ENCODE data around the gene NIBAN1. TPM values are rescaled to one million over a fixed set of nuclear protein-coding genes. Genes with fewer than 3 reads are reported as not detected.

Gene NIBAN1
- total and polyA plus RNA-seq, 2 donors (not counting 3 experiments of a cell fraction or from before 2014, with no cell fraction given) = 0.23 to 2.8 TPM

- Histone ChIP-seq H3K4me2 (ENCODE audit: insufficient read depth, low read length) (no peak overlapping the region), H3K9me1 (replicated peaks; ENCODE audit: control insufficient read depth, extremely low read depth, insufficient read depth, low read length) (no peaks in the 10 kb centered on the region), H3K79me2 (ENCODE audit: control insufficient read depth, insufficient read depth, low read length) (no peaks in the 10 kb centered on the region), H4K20me1 (replicated peaks; ENCODE audit: control insufficient read depth, extremely low read depth, insufficient read depth, low read length) (no peaks in the 10 kb centered on the region), H3K36me3 (ENCODE audit: control insufficient read depth in 2 of 2, extremely low read depth in 1 of 2, insufficient read depth in 2 of 2, low read length in 2 of 2) (no peaks in the 10 kb centered on the region), H2AFZ (ENCODE audit: low read depth, low read length) (no peak overlapping the region), H3K4me3 (replicated peaks in 1 of 3; ENCODE audit: insufficient read depth in 1 of 3, low read depth in 1 of 3, low read length in 3 of 3) (no peak overlapping the region), H3K9ac (replicated peaks; ENCODE audit: extremely low read depth, insufficient read depth, low read length) (no peak overlapping the region), H3K9me3 (replicated peaks; ENCODE audit: control insufficient read depth, insufficient read depth, low read length) (no peaks in the 10 kb centered on the region), H3K4me1 (ENCODE audit: control insufficient read depth, extremely low read depth, insufficient read depth, low read length) (no peaks in the 10 kb centered on the region), H3K27me3 (ENCODE audit: control insufficient read depth in 2 of 2, insufficient read depth in 2 of 2, low read length in 2 of 2) (peaks cover 0 to 1% of the 10 kb centered on the region in 2 experiments), H3K27ac (ENCODE audit: insufficient read depth, low read depth, low read length) (no peak overlapping the region)
- no TSS peak for BruUV-seq (replicated peaks)
- POLR2A ChIA-PET = no interaction called here
- TF ChIP-seq EZH2 (IDR thresholded peaks at IDR 0.05; ENCODE audit: borderline replicate concordance, low read depth, low read length, severe bottlenecking) (no peak), MYC (IDR thresholded peaks at IDR 0.05; ENCODE audit: low read depth, low read length) (no peak), POLR2A (IDR thresholded peaks at IDR 0.05; ENCODE audit: low read depth, low read length) (no peak), MAX (IDR thresholded peaks at IDR 0.05; ENCODE audit: insufficient read depth, insufficient read length) (no peak)
- TF ChIP-seq, protein P1, sequence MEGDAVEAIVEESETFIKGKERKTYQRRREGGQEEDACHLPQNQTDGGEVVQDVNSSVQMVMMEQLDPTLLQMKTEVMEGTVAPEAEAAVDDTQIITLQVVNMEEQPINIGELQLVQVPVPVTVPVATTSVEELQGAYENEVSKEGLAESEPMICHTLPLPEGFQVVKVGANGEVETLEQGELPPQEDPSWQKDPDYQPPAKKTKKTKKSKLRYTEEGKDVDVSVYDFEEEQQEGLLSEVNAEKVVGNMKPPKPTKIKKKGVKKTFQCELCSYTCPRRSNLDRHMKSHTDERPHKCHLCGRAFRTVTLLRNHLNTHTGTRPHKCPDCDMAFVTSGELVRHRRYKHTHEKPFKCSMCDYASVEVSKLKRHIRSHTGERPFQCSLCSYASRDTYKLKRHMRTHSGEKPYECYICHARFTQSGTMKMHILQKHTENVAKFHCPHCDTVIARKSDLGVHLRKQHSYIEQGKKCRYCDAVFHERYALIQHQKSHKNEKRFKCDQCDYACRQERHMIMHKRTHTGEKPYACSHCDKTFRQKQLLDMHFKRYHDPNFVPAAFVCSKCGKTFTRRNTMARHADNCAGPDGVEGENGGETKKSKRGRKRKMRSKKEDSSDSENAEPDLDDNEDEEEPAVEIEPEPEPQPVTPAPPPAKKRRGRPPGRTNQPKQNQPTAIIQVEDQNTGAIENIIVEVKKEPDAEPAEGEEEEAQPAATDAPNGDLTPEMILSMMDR (IDR thresholded peaks at IDR 0.05; ENCODE audit: extremely low read depth in 1 of 2, insufficient read depth in 1 of 2, low read depth in 1 of 2, low read length in 2 of 2) = no peak
- DNase-seq (ENCODE audit: low read depth, low spot score) (no peak), FAIRE-seq (no peak)
- intact Hi-C loops (cut with micrococcal nuclease) = no loop called here
- dilution Hi-C loops (cut with MboI; ENCODE audit: extremely low pct_ligation_motif_present, low sequenced_read_pairs) = no loop called here
- CTCF ChIA-PET = interaction anchor here (1.0 kb wide), 1 partner anchor 30 kb away, joined by 3 read pairs; the partner anchor contains the start of gene NIBAN1
These were observed 30.3 kb downstream of the NIBAN1 start for GRCh38 chr1:184943998-184944397.

GRCh38 chr1:184941735-184942134, 32.6 kb downstream of the NIBAN1 start:
- FAIRE-seq (no peak), DNase-seq (ENCODE audit: low read depth, low spot score) (no peak)
- H3K9ac ChIP-seq (replicated peaks; ENCODE audit: extremely low read depth, insufficient read depth, low read length) = no peak overlapping the region
- H3K4me3 ChIP-seq (replicated peaks in 1 of 3; ENCODE audit: insufficient read depth in 1 of 3, low read depth in 1 of 3, low read length in 3 of 3) = no peak overlapping the region
- TF ChIP-seq JUN (IDR thresholded peaks at IDR 0.05; ENCODE audit: borderline replicate concordance, insufficient read depth, insufficient read length, low read depth) (no peak), GATA2 (IDR thresholded peaks at IDR 0.05; ENCODE audit: insufficient read depth, insufficient read length, low read depth, low read length) (no peak), MYC (IDR thresholded peaks at IDR 0.05; ENCODE audit: low read depth, low read length) (no peak), POLR2AphosphoS5 (IDR thresholded peaks at IDR 0.05; ENCODE audit: insufficient read depth, low read depth, low read length) (no peak), MAX (IDR thresholded peaks at IDR 0.05; ENCODE audit: insufficient read depth, insufficient read length) (no peak), EZH2 (IDR thresholded peaks at IDR 0.05; ENCODE audit: borderline replicate concordance, low read depth, low read length, severe bottlenecking) (no peak), POLR2A (IDR thresholded peaks at IDR 0.05; ENCODE audit: low read depth, low read length) (no peak), FOS (IDR thresholded peaks at IDR 0.05; ENCODE audit: borderline replicate concordance, insufficient read depth, low read length) (no peak)
- TF ChIP-seq, protein P1 (IDR thresholded peaks at IDR 0.05; ENCODE audit: extremely low read depth in 1 of 2, insufficient read depth in 1 of 2, low read depth in 1 of 2, low read length in 2 of 2) = no peak
- H4K20me1 ChIP-seq (replicated peaks; ENCODE audit: control insufficient read depth, extremely low read depth, insufficient read depth, low read length) = no peaks in the 10 kb centered on the region
- dilution Hi-C loops (cut with MboI; ENCODE audit: extremely low pct_ligation_motif_present, low sequenced_read_pairs) (no loop called here), intact Hi-C loops (cut with micrococcal nuclease) (no loop called here)
- no peak overlapping the region for H2AFZ ChIP-seq (ENCODE audit: low read depth, low read length)
- no TSS peak for BruUV-seq (replicated peaks)
- no peaks in the 10 kb centered on the region for H3K36me3 ChIP-seq (ENCODE audit: control insufficient read depth in 2 of 2, extremely low read depth in 1 of 2, insufficient read depth in 2 of 2, low read length in 2 of 2)
- H3K27ac ChIP-seq (ENCODE audit: insufficient read depth, low read depth, low read length) = no peak overlapping the region
- no peaks in the 10 kb centered on the region for H3K4me1 ChIP-seq (ENCODE audit: control insufficient read depth, extremely low read depth, insufficient read depth, low read length)
- H3K27me3 ChIP-seq (ENCODE audit: control insufficient read depth in 2 of 2, insufficient read depth in 2 of 2, low read length in 2 of 2) = peaks cover 0 to 1% of the 10 kb centered on the region in 2 experiments
- ChIA-PET CTCF (no interaction called here), POLR2A (no interaction called here)
- H3K9me3 ChIP-seq (replicated peaks; ENCODE audit: control insufficient read depth, insufficient read depth, low read length) = no peaks in the 10 kb centered on the region
- H3K4me2 ChIP-seq (ENCODE audit: insufficient read depth, low read length) = no peak overlapping the region
- H3K79me2 ChIP-seq (ENCODE audit: control insufficient read depth, insufficient read depth, low read length) = no peaks in the 10 kb centered on the region
- no peaks in the 10 kb centered on the region for H3K9me1 ChIP-seq (replicated peaks; ENCODE audit: control insufficient read depth, extremely low read depth, insufficient read depth, low read length)

Measured in endothelial cell of umbilical vein (primary cell).